Measurements from ENCODE around the gene APBA1.

The APBA1 gene

DNA sequence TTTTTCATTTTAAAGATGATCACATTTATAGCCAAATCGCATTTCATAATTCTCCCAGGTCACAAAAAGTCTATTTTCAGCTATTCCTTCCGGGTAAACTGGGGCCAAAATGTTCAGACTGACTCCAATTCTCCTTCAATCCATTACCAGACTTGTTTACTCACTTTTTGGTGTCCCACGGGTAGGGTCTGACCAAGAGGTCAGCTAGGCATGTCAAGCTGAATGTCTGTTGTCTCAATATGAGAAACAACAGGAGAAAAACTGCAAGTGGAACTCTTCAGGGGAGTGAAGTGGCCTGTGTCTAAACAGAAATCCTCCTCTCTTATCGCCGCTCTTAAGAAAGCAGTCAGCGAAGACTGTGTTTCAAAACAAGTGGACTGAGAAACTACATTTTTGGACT lies 171.3 kb downstream of the APBA1 start:
- no peaks in the 10 kb centered on the region; the same call in 1 of the 2 replicates for H3K27me3 ChIP-seq (replicated peaks; ENCODE audit: control insufficient read depth, insufficient read depth, low read length)
- DNase-seq (ENCODE audit: extremely low read depth, insufficient read length): no peak
- H3K36me3 ChIP-seq (ENCODE audit: control insufficient read depth, insufficient read depth, low read length): no peaks in the 10 kb centered on the region
- no peak overlapping the region for H3K4me3 ChIP-seq (replicated peaks; ENCODE audit: low read depth, low read length)
- TF ChIP-seq, protein P1, sequence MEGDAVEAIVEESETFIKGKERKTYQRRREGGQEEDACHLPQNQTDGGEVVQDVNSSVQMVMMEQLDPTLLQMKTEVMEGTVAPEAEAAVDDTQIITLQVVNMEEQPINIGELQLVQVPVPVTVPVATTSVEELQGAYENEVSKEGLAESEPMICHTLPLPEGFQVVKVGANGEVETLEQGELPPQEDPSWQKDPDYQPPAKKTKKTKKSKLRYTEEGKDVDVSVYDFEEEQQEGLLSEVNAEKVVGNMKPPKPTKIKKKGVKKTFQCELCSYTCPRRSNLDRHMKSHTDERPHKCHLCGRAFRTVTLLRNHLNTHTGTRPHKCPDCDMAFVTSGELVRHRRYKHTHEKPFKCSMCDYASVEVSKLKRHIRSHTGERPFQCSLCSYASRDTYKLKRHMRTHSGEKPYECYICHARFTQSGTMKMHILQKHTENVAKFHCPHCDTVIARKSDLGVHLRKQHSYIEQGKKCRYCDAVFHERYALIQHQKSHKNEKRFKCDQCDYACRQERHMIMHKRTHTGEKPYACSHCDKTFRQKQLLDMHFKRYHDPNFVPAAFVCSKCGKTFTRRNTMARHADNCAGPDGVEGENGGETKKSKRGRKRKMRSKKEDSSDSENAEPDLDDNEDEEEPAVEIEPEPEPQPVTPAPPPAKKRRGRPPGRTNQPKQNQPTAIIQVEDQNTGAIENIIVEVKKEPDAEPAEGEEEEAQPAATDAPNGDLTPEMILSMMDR (IDR thresholded peaks at IDR 0.05; ENCODE audit: insufficient read depth, low read length, poor library complexity, severe bottlenecking): no peak

DNA sequence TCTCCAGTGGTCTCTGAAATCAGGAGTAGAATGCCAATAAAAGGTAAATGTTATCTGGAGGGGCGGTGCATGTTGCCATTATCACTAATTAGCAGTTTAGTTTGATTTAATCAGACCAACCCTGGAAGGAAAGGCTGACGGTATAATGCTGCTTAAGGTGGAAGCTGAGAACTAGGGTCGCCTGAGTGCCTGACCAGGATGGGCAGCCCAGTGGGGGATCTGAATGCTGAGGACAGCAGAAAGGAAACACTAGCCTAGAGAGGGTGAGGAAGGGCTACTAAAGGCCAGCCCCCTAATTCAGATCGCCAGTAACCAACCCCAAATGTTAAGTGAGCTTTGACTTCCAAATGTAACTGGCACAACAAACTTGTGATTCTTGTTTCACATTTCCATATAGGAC lies 172.2 kb downstream of the APBA1 start:
- H3K27me3 ChIP-seq (replicated peaks; ENCODE audit: control insufficient read depth, insufficient read depth, low read length): no peaks in the 10 kb centered on the region; the same call in 1 of the 2 replicates
- no peaks in the 10 kb centered on the region for H3K36me3 ChIP-seq (ENCODE audit: control insufficient read depth, insufficient read depth, low read length)
- DNase-seq (ENCODE audit: extremely low read depth, insufficient read length): no peak
- TF ChIP-seq, protein P1 (IDR thresholded peaks at IDR 0.05; ENCODE audit: insufficient read depth, low read length, poor library complexity, severe bottlenecking): no peak
- no peak overlapping the region for H3K4me3 ChIP-seq (replicated peaks; ENCODE audit: low read depth, low read length)

DNA sequence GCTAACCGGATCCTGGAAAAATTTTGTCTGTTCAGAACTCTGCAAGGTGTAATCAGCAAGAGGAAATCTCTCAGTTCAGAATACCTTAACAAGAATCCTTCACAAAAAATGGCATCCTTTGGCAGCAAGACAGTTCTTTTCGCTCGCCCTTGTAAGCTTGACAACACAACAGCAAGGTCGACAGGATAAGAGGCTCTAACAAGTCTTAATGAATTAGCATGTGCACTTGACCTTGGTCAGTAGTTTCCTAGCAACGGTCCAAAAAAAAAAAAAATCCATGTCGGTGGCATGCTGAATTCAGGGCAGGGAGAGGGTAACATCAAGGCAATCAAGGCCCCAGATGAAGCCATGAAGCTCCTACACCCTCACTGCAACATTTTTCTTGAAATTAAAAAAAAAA lies 172.8 kb downstream of the APBA1 start:
- no peak for DNase-seq (ENCODE audit: extremely low read depth, insufficient read length)
- Histone ChIP-seq H3K36me3 (ENCODE audit: control insufficient read depth, insufficient read depth, low read length) (no peaks in the 10 kb centered on the region), H3K4me3 (replicated peaks; ENCODE audit: low read depth, low read length) (no peak overlapping the region), H3K27me3 (replicated peaks; ENCODE audit: control insufficient read depth, insufficient read depth, low read length) (no peaks in the 10 kb centered on the region; the same call in 1 of the 2 replicates)
- TF ChIP-seq, protein P1 (IDR thresholded peaks at IDR 0.05; ENCODE audit: insufficient read depth, low read length, poor library complexity, severe bottlenecking): no peak

DNA sequence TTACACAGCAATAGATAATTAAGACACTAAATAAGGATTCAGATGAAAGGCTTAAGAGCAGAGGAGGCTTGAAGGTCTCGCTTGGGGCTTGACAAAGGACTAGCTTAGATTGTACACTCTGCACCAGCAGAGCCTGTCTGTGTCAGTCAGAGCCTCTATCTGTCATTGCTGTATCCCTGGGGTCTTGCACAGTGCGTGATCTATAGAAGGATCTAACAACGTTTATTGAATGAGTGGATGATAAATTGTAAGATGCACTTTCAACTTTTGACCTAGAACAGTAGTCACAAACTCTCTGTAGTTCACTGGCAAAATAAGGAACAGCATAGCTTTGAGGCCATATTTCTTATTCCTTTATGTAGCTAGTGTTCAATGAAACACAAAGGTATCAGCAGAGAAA lies 173.7 kb downstream of the APBA1 start:
- DNase-seq (ENCODE audit: extremely low read depth, insufficient read length): no peak
- Histone ChIP-seq H3K27me3 (replicated peaks; ENCODE audit: control insufficient read depth, insufficient read depth, low read length) (no peaks in the 10 kb centered on the region; the same call in 1 of the 2 replicates), H3K4me3 (replicated peaks; ENCODE audit: low read depth, low read length) (no peak overlapping the region), H3K36me3 (ENCODE audit: control insufficient read depth, insufficient read depth, low read length) (no peaks in the 10 kb centered on the region)
- TF ChIP-seq, protein P1 (IDR thresholded peaks at IDR 0.05; ENCODE audit: insufficient read depth, low read length, poor library complexity, severe bottlenecking): no peak

DNA sequence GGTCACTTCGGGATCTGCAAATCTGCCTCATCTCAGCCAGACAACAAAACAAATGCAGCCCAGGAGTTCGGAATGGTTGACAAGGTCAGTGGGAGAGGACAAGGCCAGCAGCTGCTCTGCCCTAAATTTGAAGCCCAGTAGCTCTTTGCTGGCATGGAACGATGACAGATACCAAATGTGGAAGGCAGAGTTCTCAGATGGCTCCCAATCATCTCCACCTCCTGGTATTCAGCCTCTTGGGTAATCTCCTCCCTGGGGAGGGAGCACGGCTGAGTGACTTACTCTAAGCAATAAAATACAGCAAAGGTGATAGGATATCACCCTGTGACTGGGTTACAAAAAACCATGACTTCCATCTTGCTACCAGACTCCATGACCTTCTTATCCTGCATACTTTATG lies 174.4 kb downstream of the APBA1 start:
- H3K36me3 ChIP-seq (ENCODE audit: control insufficient read depth, insufficient read depth, low read length): no peaks in the 10 kb centered on the region
- TF ChIP-seq, protein P1 (IDR thresholded peaks at IDR 0.05; ENCODE audit: insufficient read depth, low read length, poor library complexity, severe bottlenecking): no peak
- no peak for DNase-seq (ENCODE audit: extremely low read depth, insufficient read length)
- H3K4me3 ChIP-seq (replicated peaks; ENCODE audit: low read depth, low read length): no peak overlapping the region
- no peaks in the 10 kb centered on the region; the same call in 1 of the 2 replicates for H3K27me3 ChIP-seq (replicated peaks; ENCODE audit: control insufficient read depth, insufficient read depth, low read length)

DNA sequence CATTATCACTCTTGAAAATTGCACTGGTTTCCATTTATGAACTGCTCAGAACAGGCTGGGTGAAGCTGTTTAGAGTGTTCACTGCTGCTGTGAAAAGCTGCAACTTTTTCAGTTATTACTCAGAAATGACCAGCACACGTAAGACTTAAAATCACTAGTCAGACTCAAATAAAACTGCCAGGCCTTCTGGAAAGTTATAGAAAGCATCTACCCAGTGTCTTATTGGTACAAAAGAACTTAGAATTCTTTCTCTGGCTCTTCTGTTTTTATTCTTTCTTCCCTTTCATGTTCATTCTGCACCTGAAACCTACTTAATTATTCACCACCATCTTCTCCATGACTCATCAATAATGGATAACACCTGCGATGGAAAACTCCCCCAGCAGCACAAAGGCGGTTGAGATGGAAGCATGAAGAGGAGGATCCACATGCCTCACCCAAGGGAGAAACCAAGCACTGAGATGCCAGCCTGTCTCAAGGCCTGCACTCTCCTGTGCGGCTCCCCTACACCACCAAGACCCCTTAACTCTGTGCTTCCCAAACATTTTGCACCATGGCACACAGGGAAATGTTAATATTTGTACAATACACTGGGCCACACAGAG lies 175.2 kb downstream of the APBA1 start:
- DNase-seq (ENCODE audit: extremely low read depth, insufficient read length): no peak
- TF ChIP-seq, protein P1 (IDR thresholded peaks at IDR 0.05; ENCODE audit: insufficient read depth, low read length, poor library complexity, severe bottlenecking): no peak
- Histone ChIP-seq H3K27me3 (replicated peaks; ENCODE audit: control insufficient read depth, insufficient read depth, low read length) (no peaks in the 10 kb centered on the region; the same call in 1 of the 2 replicates), H3K36me3 (ENCODE audit: control insufficient read depth, insufficient read depth, low read length) (no peaks in the 10 kb centered on the region), H3K4me3 (replicated peaks; ENCODE audit: low read depth, low read length) (no peak overlapping the region)

Measured in GM06990 (cell line).